Islet of Langerhans (tissue), 1 donor: ENCODE measurements around the gene IFT25.

ENCODE experiments used
- FAIRE-seq: peaks from one replicate; lab custom pipeline; 2011; peaks lifted over from hg19 to GRCh38; lab: Jason Lieb, UNC

Gene IFT25

GRCh38 chr1:53956308-53957168, 11.0 kb upstream of the IFT25 start:
- FAIRE-seq: peak; percentile 43

GRCh38 chr1:53954128-53954527, 8.6 kb upstream of the IFT25 start:
- FAIRE-seq: no peak

GRCh38 chr1:53951697-53952096, 6.2 kb upstream of the IFT25 start:
- FAIRE-seq: no peak

- FAIRE-seq: no peak
Observed at GRCh38 chr1:53949023-53949990, 3.8 kb upstream of the IFT25 start.

- no peak for FAIRE-seq
Observed at GRCh38 chr1:53948291-53948690, 2.8 kb upstream of the IFT25 start.

GRCh38 chr1:53947172-53947907, 1.8 kb upstream of the IFT25 start:
- FAIRE-seq: no peak

- FAIRE-seq: no peak
Observed at GRCh38 chr1:53946252-53947171, 1.0 kb upstream of the IFT25 start, which contains the start of gene LRRC42. LRRC42 (plus strand) TSS chr1:53946350; CDS start chr1:53952000, 5,650 bp downstream.

GRCh38 chr1:53945183-53945432, 391 bp downstream of the IFT25 start:
- no peak for FAIRE-seq

- no peak for FAIRE-seq
Observed at GRCh38 chr1:53944469-53945182, 873 bp downstream of the IFT25 start.

GRCh38 chr1:53943490-53944043, 1.9 kb downstream of the IFT25 start:
- no peak for FAIRE-seq

- FAIRE-seq: no peak
Observed at GRCh38 chr1:53943090-53943489, 2.4 kb downstream of the IFT25 start.

GRCh38 chr1:53942127-53942957, 3.2 kb downstream of the IFT25 start:
- no peak for FAIRE-seq

- FAIRE-seq: no peak
Observed at GRCh38 chr1:53938136-53938830, 7.2 kb downstream of the IFT25 start.

GRCh38 chr1:53936430-53936829, 9.1 kb downstream of the IFT25 start:
- no peak for FAIRE-seq

- peak; percentile 53 for FAIRE-seq
Observed at GRCh38 chr1:53934170-53934765, 11.2 kb downstream of the IFT25 start.

- FAIRE-seq: peak; percentile 61
Observed at GRCh38 chr1:53931523-53931922, 14.0 kb downstream of the IFT25 start.

- no peak for FAIRE-seq
Observed at GRCh38 chr1:53930932-53931331, 14.6 kb downstream of the IFT25 start.

GRCh38 chr1:53929246-53929960, 16.1 kb downstream of the IFT25 start:
- FAIRE-seq: no peak
